Measurements from ENCODE around the gene RGP1.

Gene RGP1

DNA sequence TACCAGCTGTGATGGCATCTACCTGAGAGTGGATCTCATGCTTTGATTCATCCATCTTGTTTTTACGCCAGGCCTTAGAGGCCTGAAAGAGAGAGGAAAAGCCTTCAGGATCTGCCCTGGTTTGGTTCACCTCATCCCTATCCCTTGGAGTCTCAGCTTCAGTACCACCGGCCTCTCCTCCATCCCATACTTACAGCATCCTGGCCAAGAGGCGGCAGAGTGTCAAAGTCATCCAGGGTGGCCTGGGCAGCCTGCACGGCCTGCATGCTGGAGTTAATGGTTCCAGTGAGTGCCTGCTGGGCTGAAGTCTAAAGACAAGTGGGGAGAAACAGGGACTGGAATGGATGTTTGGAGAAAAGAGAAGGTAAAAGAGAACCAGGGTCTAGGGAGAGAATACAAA lies 29.5 kb upstream of the RGP1 start:
- FAIRE-seq (no peak), DNase-seq (ENCODE audit: low spot score) (no peak)

GRCh38 chr9:35723426-35723825 lies 25.7 kb upstream of the RGP1 start:
- DNase-seq (ENCODE audit: low spot score) (no peak), FAIRE-seq (no peak)

- no peak for FAIRE-seq
- DNase-seq (ENCODE audit: low spot score), result no peak
These were observed 25.2 kb upstream of the RGP1 start for GRCh38 chr9:35723908-35724307.

GRCh38 chr9:35725362-35725761 lies 23.7 kb upstream of the RGP1 start:
- no peak for DNase-seq (ENCODE audit: low spot score)
- no peak for FAIRE-seq

DNA sequence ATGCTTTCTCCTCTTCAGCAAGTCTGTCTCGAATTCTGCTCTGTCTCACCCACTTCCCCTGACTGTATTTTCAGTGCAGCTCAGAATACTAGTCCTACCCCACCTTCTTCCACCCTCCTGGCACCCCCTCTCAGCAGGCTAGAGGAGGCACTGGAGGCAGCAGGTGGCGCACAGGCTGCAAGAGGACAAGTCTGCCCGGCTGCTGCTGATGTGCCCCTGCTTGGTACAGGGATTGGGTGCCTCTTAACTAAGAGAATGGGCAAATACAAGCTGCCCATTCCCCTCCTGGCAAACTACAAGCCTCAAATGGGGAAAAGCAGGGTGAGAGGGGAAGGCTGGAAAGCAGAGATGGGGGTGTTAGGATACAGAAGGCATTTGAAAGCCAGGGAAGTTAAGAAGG lies 22.2 kb upstream of the RGP1 start:
- FAIRE-seq (no peak), DNase-seq (ENCODE audit: low spot score) (peak; percentile 69)

DNA sequence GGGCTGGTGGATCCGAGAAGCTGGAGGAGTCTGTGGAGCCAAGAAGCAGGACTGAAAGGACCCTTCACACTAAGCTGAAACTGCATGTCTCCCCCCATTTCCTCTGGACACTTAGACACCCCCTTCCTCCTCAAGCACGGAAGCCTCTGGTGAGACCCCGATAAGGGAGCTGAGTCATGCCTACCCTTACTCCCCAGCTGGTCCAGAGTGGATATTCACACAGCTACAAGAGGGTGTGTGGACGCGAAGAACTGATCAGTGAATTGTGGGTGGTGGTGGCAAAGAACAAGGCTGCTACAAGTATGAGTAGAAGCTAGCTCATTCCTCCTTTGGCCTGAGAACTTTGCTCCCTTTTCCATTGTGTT lies 21.4 kb upstream of the RGP1 start:
- no peak for FAIRE-seq
- DNase-seq (ENCODE audit: low spot score), result no peak

DNA sequence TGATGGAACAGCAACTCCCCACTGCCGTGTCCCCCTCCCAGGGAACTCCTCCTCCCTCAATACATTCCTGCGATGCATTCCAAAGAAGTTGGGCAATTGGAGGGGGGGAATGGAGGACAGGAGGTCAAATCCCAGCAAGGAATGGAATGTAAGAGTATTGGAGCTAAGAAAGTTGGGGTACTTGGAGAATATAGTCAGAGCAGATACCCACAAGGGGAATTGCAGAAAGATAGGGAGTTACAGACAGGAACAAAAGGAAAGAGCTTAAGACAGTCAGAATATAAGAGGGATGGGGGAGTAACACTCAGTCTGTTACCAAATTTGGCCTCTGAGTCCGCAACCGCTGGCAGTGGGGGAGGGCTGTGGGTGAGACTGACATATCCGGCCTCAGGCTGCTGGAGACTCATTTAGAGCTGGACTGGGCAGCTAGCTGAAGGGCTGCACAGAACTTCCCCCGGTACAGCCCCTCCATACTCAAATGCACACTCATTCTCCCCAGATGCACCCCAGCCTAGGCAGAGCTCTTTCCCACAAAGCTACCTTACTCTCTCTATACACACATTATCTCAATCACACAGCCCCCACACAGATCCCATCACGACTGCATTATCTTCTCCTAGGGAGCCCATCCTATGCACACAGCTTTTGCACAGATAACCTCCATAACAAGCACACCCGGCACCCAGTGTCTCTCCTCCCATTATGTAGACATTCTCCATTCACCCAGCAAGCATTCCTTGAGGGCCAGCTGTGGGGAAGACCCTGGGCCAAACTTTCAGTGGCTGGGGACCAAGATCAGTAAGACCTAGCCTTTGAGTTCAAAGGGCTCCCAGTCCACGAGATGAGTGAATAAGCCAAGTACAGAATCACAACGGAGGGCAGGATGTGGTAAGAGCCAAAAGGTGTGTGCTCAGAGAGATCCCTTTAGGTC lies 20.8 kb upstream of the RGP1 start:
- FAIRE-seq (peak; percentile 70), DNase-seq (ENCODE audit: low spot score) (peak; percentile 77)

- FAIRE-seq, result no peak
These were observed 20.0 kb upstream of the RGP1 start for GRCh38 chr9:35729101-35729500.

GRCh38 chr9:35729700-35730485 lies 19.2 kb upstream of the RGP1 start:
- peak; percentile 72 for FAIRE-seq
- DNase-seq (ENCODE audit: low spot score), result peak; percentile 85

More at GRCh38 chr9:35729101-35729500, 20.0 kb upstream of the RGP1 start:
- no peak for DNase-seq (ENCODE audit: low spot score)

DNA sequence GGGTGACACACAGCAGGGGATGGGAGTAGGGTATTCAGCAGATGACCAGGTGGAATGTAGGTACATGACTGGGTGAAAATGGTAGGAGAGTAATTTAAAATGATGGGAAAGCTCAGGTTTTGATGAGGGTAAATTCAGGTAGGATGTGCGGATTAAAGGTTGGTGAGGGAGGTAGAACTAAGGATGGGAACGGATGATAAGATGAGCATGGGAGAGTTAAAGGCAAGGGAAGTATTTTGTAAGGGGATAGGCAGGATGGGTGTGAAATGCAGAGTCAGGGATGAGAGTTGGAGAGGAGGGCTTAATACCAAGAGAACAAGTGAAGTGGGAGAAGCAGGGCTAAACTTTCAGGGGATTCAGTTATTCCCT lies 18.6 kb upstream of the RGP1 start:
- FAIRE-seq (no peak), DNase-seq (ENCODE audit: low spot score) (no peak)

DNA sequence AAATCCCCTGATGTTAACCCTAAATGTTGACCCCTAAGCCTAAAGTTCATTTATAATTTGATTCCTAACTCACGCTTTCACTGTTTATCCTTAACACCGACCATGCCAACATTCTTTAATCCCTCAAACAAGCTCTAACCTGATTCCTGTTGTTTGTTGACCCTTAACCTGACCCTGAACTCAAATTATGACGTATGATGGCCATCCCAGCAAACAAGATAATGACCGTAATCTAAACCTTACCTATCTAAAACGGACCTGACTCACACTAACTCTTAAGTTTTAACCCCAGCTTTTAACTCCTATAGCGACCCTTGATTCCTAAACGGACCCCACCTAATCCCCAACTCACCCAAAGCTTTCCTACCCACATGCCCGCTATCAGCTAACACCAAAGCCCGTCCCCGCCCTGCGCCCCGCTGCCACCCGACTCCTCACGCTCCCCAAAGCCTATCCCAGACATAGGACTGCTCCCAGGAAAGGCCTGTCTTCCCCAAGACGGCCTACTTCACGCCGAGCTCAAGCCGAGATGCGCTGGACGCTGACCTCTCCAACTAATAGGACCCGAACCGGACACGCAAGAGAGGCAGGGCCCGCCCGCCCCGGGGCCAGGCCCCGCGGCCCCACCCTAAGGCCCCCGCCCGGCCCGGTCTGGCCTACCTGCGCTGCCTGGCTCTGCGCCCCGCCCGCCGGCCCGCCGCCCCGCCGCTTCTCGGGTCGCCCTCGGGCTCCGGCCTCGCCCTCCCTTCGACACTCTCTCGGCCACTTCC lies 17.5 kb upstream of the RGP1 start:
- DNase-seq (ENCODE audit: low spot score) (peak; percentile 20), FAIRE-seq (no peak)

DNA sequence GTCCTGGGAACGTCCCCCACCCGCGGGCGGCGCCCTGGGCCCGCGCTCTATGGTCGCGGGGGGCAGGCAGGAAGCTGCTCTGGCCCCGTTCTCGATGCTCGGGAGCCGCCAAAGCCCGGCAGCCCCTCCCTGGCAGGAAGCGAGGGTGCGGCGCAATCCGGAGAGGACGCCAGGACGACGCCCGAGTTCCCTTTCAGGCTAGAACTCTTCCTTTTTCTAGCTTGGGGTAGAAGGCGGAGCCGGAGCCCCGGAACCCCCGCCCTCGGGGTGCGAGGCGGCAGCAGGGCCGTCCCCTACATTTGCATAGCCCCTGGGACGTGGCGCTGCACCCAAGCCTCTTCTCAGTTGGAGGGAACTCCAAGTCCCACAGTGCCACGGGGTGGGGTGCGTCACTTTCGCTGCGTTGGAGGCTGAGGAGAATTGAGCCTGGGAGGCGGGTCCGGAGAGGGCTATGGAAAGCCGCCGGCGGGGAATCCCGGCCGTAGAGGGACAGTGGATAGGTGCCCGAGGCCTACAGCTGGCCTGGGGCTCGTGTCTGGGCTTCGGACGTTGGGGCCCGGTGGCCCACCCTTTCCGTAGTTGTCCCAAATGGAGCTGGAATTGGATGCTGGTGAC lies 16.8 kb upstream of the RGP1 start, which contains the start of the genes CREB3 and TLN1:
TSS of gene CREB3 (plus strand) at position 482 of the 615 bp plus-strand sequence. CDS start at position 589, 107 bp downstream.
TSS of gene TLN1 (minus strand) at position 11 of the 615 bp plus-strand sequence. CDS start 6,501 bp downstream, outside the sequence.
- FAIRE-seq, result peak; percentile 42

DNA sequence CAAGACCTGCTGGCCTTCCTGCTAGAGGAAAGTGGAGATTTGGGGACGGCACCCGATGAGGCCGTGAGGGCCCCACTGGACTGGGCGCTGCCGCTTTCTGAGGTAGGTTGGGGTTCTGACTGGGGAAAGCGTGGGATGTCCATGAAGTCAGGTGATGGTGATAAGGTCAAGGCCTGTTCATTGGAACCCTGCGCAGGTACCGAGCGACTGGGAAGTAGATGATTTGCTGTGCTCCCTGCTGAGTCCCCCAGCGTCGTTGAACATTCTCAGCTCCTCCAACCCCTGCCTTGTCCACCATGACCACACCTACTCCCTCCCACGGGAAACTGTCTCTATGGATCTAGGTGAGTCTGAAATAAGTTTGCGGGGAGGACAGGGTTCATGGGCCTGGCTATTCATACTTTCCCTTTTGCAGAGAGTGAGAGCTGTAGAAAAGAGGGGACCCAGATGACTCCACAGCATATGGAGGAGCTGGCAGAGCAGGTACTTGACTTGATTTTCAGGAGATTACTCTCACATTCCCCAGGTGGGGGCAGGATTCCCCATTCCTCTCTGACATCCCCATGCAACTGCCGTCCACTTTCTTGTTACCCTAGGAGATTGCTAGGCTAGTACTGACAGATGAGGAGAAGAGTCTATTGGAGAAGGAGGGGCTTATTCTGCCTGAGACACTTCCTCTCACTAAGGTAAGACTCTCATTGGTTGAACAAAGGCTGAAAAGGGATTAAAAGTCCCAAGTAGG lies 16.1 kb upstream of the RGP1 start:
- DNase-seq (ENCODE audit: low spot score) (peak; percentile 61), FAIRE-seq (no peak)

More for the DNA sequence above, 16.8 kb upstream of the RGP1 start, which contains the start of the genes CREB3 and TLN1:
- DNase-seq (ENCODE audit: low spot score), result peak; percentile 98

DNA sequence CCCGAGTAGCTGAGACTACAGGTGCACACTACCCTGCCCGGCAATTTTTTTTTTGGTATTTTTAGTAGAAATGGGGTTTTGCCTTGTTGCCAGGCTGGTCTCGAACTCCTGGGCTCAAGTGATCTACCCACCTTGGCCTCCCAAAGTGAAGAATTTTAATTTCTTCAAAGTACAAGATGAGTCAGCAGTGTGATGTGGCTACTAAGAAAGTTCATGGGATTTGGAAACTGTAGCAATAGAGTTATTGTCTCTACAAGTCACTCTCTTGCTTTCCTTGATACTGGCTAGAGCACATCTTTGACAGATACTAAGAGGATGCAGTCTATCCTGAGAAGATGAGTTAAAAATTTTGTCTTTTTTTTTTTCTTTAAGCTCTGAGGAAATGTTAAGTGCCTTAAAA lies 15.0 kb upstream of the RGP1 start:
- DNase-seq (ENCODE audit: low spot score), result no peak
- FAIRE-seq, result no peak

- FAIRE-seq (no peak), DNase-seq (ENCODE audit: low spot score) (peak; percentile 71)
These were observed 12.9 kb upstream of the RGP1 start for GRCh38 chr9:35736201-35736633.

DNA sequence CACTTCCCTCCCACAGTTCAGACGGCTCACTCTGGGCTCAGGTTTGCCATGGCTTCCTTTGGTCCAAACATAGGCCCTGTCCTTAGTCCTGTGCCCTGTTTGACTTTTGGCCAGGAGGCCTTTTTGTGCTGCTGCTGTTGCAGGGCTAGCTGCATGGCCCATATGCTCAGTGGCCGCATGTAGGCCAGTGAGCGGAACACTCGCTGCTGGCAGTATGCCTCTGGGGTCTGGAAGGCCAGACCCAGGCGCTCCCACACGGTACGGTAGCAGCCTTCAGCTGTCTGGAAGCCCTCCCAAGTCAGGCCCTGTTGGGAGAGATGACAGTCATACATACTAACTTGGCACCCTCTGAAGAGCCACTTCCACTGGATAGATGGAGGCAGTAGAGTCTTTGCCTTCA lies 11.9 kb upstream of the RGP1 start:
- no peak for FAIRE-seq

DNA sequence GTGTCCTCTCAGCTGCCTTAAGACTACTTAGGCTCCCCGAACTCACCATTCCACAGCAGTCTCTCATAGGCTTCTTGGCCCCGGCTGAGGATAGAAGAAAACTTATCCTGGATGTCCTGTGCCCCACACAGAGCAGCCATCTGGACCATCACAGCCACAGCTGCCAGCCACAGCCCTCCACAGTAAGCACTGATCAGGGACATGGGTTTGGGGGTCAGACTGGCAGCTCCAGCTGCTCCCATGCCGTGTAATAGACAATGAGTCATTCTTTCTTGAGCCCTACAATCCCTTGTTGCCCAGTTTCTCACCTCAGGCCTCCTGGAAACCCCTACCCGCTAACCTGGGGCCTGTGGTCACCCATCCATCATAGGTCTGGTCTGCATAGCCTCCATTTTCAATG lies 10.9 kb upstream of the RGP1 start:
- FAIRE-seq (no peak), DNase-seq (ENCODE audit: low spot score) (no peak)

More for the DNA sequence above, 11.9 kb upstream of the RGP1 start:
- no peak for DNase-seq (ENCODE audit: low spot score)

DNA sequence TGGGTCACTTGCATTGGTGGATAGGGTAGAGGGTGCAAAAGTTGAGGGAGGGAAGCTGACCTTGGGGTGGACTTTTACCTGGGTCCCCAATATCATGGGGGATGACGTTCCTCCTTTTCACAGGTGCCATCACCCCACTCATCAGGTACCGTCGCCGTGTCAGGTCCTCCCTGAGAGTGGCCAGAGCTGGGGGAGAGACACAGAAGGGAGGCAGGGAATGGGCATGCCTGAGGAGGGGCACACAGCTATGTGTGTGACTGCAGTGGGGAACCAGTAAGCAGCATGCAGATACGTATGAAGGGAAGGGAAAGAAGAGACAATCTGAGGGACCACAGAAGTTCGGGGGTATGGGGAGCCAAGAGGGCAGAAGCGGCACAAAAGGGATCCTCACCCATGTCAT lies 10.2 kb upstream of the RGP1 start:
- no peak for FAIRE-seq
- DNase-seq (ENCODE audit: low spot score), result no peak

DNA sequence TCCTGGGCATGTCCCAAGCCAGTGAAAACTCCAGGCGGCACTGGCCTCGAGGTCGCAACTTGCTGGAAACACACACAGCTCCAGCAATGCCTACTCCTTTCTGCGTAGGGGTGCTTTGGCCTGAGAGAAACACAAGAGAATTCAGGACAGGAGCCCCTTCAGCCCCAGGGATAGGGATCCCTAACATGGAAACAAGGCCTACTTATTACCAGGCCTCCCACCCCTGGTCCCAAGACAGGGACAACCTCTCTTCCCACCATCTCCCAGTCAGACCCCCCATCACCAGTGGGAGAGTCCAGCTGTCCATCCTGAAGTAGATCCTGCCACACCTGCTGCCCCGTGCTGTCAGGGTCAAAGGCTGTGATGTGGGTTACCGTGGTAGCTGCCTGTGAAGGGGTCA lies 8.8 kb upstream of the RGP1 start:
- no peak for FAIRE-seq
- no peak for DNase-seq (ENCODE audit: low spot score)

- no peak for DNase-seq (ENCODE audit: low spot score)
- no peak for FAIRE-seq
These were observed 7.3 kb upstream of the RGP1 start for GRCh38 chr9:35741740-35742139.

Measured in urothelium cell line (cell line).